ENCODE data around the gene KCNF1.

DNA sequence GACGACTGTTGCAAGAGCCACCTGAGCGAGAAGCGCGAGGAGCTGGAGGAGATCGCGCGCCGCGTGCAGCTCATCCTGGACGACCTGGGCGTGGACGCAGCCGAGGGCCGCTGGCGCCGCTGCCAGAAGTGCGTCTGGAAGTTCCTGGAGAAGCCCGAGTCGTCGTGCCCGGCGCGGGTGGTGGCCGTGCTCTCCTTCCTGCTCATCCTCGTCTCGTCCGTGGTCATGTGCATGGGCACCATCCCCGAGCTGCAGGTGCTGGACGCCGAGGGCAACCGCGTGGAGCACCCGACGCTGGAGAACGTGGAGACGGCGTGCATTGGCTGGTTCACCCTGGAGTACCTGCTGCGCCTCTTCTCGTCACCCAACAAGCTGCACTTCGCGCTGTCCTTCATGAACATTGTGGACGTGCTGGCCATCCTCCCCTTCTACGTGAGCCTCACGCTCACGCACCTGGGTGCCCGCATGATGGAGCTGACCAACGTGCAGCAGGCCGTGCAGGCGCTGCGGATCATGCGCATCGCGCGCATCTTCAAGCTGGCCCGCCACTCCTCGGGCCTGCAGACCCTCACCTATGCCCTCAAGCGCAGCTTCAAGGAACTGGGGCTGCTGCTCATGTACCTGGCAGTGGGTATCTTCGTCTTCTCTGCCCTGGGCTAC lies 1.2 kb downstream of the KCNF1 start:
- TF ChIP-seq SP1 (IDR thresholded peaks at IDR 0.05; ENCODE audit: low read depth) (no peak), CTCF (IDR thresholded peaks at IDR 0.05 in 2 of 3, conservative IDR thresholded peaks at IDR 0.05 in 1 of 3; ENCODE audit: borderline replicate concordance in 1 of 3, insufficient read depth in 1 of 3, low read depth in 2 of 3, low read length in 2 of 3) (no peak), EZH2phosphoT487 (IDR thresholded peaks at IDR 0.05; ENCODE audit: borderline replicate concordance) (no peak), POLR2A (IDR thresholded peaks at IDR 0.05; ENCODE audit: borderline replicate concordance, extremely low read depth, insufficient read depth, insufficient read length) (no peak), SRF (IDR thresholded peaks at IDR 0.05; ENCODE audit: low read depth) (no peak), SIN3A (IDR thresholded peaks at IDR 0.05; ENCODE audit: low read depth) (no peak), POLR2AphosphoS5 (IDR thresholded peaks at IDR 0.05; ENCODE audit: low read depth, low read length) (no peak), FOSL1 (IDR thresholded peaks at IDR 0.05; ENCODE audit: low read depth) (no peak), JUND (IDR thresholded peaks at IDR 0.05) (no peak), ELF1 (IDR thresholded peaks at IDR 0.05; ENCODE audit: borderline replicate concordance, low read depth) (no peak), ZBTB33 (IDR thresholded peaks at IDR 0.05; ENCODE audit: extremely low read depth, insufficient replicate concordance, low read length) (no peak), MAX (IDR thresholded peaks at IDR 0.05) (no peak)
- TF ChIP-seq, protein P1, sequence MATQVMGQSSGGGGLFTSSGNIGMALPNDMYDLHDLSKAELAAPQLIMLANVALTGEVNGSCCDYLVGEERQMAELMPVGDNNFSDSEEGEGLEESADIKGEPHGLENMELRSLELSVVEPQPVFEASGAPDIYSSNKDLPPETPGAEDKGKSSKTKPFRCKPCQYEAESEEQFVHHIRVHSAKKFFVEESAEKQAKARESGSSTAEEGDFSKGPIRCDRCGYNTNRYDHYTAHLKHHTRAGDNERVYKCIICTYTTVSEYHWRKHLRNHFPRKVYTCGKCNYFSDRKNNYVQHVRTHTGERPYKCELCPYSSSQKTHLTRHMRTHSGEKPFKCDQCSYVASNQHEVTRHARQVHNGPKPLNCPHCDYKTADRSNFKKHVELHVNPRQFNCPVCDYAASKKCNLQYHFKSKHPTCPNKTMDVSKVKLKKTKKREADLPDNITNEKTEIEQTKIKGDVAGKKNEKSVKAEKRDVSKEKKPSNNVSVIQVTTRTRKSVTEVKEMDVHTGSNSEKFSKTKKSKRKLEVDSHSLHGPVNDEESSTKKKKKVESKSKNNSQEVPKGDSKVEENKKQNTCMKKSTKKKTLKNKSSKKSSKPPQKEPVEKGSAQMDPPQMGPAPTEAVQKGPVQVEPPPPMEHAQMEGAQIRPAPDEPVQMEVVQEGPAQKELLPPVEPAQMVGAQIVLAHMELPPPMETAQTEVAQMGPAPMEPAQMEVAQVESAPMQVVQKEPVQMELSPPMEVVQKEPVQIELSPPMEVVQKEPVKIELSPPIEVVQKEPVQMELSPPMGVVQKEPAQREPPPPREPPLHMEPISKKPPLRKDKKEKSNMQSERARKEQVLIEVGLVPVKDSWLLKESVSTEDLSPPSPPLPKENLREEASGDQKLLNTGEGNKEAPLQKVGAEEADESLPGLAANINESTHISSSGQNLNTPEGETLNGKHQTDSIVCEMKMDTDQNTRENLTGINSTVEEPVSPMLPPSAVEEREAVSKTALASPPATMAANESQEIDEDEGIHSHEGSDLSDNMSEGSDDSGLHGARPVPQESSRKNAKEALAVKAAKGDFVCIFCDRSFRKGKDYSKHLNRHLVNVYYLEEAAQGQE (IDR thresholded peaks at IDR 0.05; ENCODE audit: low read depth): no peak

Measured in HCT116 (cell line).